Left renal cortex interstitium (tissue), 4 donors: ENCODE measurements around the gene EFCAB7. TPM values are rescaled to one million over a fixed set of nuclear protein-coding genes. Genes with fewer than 3 reads are reported as not detected.

ENCODE experiments used
- DNase-seq, 4 donors: peaks; one replicate each; pipeline ENCODE4 v3.0.0-alpha.2; 2013; ENCODE audit warnings: low read depth in 4 of 4, low spot score in 2 of 4, missing footprints in 1 of 4
- polyA plus RNA-seq, 4 donors: library from polyadenylated mRNA; unstranded; fragments of 120-200 nt; gene quantifications; one replicate each; pipeline ENCODE4 v1.2.1, GENCODE V29; 2013; ENCODE audit not compliant: insufficient read length in 4 of 4

The EFCAB7 gene
- polyA plus RNA-seq, 4 donors, result 19.6 to 27.9 (median 23.7) TPM

GRCh38 chr1:63601061-63601460, 77.7 kb downstream of the EFCAB7 start:
- no peak for DNase-seq

- DNase-seq, result no peak
Measured at GRCh38 chr1:63601463-63601862, 78.1 kb downstream of the EFCAB7 start.

- no peak for DNase-seq
Measured at GRCh38 chr1:63601912-63602311, 78.6 kb downstream of the EFCAB7 start.

- DNase-seq, result no peak
Measured at GRCh38 chr1:63602629-63603028, 79.3 kb downstream of the EFCAB7 start.

GRCh38 chr1:63603810-63604209, 80.5 kb downstream of the EFCAB7 start:
- DNase-seq, result no peak

GRCh38 chr1:63607322-63607721, 84.0 kb downstream of the EFCAB7 start:
- DNase-seq, result no peak

- DNase-seq, result no peak
Measured at GRCh38 chr1:63611231-63611630, 87.9 kb downstream of the EFCAB7 start.

GRCh38 chr1:63612564-63612963, 89.2 kb downstream of the EFCAB7 start:
- no peak for DNase-seq

GRCh38 chr1:63612971-63613370, 89.6 kb downstream of the EFCAB7 start:
- DNase-seq, result no peak

GRCh38 chr1:63615768-63616420, 92.6 kb downstream of the EFCAB7 start:
- peak in 3 of 4 donors; percentile 52 to 83 (median 55) for DNase-seq

- DNase-seq, result no peak
Measured at GRCh38 chr1:63617450-63617849, 94.1 kb downstream of the EFCAB7 start.

GRCh38 chr1:63618011-63618410, 94.7 kb downstream of the EFCAB7 start:
- no peak for DNase-seq

- DNase-seq, result no peak
Measured at GRCh38 chr1:63619558-63619957, 96.2 kb downstream of the EFCAB7 start.

GRCh38 chr1:63620671-63621070, 97.3 kb downstream of the EFCAB7 start:
- DNase-seq, result no peak

- no peak for DNase-seq
Measured at GRCh38 chr1:63621075-63621474, 97.8 kb downstream of the EFCAB7 start.

- DNase-seq, result no peak
Measured at GRCh38 chr1:63621698-63622097, 98.4 kb downstream of the EFCAB7 start.

Other genes with a start within 250 kb of the EFCAB7 start
- under 1 TPM; 0.22 to 0.38 (median 0.25) TPM for gene FOXD3, start 201.0 kb upstream of the EFCAB7 start, polyA plus RNA-seq
- 10 to 100 TPM; 23.4 to 29.7 (median 24.1) TPM for gene ALG6, start 155.9 kb upstream of the EFCAB7 start, polyA plus RNA-seq
- gene ITGB3BP, start 300 bp upstream of the EFCAB7 start, polyA plus RNA-seq, result 10 to 100 TPM; 57.0 to 72.3 (median 62.5) TPM
- gene PGM1, start 69.9 kb downstream of the EFCAB7 start, polyA plus RNA-seq, result 10 to 100 TPM; 28.1 to 35.1 (median 31.6) TPM